HG02981 (cell line): ENCODE data around the gene MAP6.

ENCODE experiments used
- ATAC-seq: cut with Tn5 transposase; IDR thresholded peaks from one replicate; pipeline ENCODE4 v1.9.1; 2021; ENCODE audit warnings: mild to moderate bottlenecking, moderate library complexity; ENCODE audit not compliant: unreplicated experiment

The MAP6 gene

GRCh38 chr11:75554258-75555022 lies 114.4 kb downstream of the MAP6 start:
- no peak for ATAC-seq

DNA sequence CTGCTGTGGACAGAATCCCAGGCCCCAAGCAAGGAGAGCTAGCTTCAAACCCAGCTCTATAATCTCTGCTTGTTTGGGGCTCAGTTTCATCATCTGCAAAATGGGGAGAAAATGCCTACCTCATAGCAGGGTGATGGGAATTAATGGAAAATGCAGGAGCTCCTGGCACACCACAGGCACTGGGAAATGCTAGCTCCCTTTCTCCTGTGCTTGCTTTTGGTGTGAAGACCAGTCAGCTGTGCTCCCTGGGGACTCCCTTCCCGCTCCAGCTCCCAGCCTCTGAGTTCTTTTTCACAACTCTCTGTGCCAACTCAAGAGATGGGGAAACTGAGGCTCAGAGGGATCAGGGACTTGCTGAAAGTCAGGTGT lies 115.0 kb downstream of the MAP6 start:
- ATAC-seq, result no peak

DNA sequence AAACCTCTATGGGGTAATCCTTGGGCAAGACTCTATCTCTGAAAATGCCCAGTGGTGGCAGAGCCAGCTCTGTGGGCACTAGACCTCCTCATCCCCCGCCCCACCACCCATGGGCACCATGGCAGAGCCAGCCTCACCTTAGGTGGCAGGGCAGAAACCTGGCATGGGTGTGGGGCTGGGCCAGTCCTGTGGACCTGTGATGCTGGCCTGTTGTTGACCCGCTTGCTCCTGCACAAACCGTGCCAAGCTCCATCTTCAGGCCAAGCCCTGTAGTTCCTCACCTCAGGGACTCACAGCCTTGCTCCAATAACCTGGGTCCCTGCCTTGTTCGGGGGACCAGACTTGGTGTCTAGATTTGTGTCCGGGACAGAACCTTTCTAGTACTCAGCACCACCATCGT lies 115.7 kb downstream of the MAP6 start:
- ATAC-seq, result no peak

DNA sequence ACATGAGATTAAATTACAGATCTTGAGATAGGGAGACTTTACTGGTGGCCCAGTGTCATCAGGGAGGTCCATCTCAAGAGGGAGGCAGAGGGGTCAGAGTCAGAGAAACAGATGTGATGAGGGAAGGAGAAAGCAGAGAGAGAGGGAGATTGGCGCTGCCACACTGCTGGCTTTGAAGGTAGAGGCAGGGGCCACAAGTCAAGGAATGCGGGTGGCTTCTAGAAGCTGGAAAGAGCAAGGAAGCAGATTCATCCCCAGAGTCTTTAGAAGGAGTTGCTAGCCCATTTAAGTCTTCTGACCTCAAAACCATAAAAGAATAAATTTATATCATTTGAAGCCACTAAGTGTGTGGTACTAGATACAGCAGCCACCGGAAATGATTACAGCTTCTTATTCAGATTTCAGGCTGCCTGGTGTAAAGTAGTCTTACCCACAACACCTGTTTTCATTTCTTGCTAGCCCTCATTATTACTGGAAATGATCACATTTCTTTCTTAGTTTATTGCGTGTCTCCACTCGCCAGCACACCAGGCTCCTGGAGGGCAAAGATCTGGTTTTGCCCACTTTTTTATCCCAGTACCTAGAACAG lies 119.4 kb downstream of the MAP6 start:
- no peak for ATAC-seq

- ATAC-seq, result no peak
Observed at GRCh38 chr11:75548595-75549272, 120.1 kb downstream of the MAP6 start.

DNA sequence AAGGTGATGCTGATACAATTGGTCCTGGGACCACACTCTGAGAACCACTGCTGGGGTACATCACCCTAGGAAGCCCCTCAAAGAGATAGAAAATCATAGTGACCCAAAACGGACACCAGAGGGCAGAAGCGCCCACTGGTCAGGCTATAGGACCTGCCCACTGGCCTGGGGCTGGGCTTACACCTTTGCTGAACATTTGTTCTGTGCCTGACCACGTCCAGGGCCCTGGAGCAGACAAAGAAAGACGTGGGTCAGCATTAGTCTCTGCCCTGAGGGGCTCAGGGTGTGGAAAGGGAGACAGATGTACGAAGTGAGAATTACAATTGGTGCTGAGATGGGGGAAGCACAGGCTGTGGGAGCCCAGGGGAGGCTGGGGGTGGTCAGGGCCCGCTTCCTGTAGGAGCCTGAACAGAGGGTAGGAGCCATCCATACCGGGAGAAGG lies 121.2 kb downstream of the MAP6 start:
- ATAC-seq, result no peak

GRCh38 chr11:75547177-75547576 lies 121.7 kb downstream of the MAP6 start:
- no peak for ATAC-seq

DNA sequence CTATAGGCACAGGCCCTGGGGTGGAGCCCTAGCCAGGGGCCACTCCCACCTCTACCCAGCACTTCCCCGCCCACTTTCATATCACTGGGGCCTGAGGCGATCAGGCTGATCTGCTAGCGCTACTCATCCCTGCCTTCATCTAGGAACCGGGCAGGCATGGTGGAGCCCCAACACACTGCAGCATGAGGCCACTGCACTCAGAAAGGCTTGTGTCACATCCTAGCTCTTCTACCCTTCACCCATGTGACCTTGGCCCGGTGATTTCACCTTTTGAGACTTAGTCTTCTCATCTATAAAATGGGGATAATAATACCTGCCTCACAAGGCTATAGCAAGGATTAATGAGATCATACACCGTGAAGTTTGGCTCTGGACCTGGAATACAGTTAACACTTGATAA lies 125.0 kb downstream of the MAP6 start:
- ATAC-seq, result no peak

- no peak for ATAC-seq
Observed at GRCh38 chr11:75542088-75542438, 126.8 kb downstream of the MAP6 start.

DNA sequence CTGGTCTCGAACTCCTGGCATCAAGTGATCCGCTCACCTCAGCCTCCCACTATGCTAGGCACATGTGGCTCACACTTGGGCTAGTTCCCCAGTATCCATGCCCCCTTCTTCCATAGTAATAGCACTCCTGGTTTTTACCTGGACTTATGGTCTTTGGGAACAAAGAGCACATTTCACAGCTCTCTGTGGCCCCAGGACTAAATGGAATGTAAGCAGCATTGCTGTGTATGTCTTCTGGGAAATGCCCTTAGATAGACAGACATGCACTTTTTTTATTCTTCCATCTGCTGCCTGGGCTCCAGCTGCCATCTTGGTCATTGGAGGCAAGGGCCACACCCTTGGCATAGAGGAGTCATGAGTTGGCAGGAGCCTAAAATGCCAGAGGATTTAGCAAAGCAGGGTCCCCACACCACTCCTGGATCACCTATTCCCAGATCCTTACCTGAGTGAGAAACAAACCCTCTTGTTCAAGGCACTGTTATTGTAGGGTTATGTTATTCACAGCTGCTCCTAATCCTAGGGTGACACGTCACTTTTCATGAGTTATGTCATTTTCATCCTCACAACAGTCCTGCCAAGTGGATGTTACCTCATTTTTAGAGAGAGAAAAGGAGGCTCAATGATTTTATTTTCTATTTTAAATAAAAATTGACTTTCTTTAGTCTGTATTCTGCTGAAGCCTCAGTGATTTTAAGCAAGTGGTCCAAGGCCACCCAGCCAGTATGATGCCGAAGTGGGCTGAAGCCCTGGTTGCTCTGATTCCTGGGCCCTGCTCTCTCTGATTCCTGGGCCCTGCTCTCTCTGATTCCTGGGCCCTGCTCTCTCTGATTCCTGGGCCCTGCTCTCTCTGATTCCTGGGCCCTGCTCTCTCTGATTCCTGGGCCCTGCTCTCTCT lies 127.4 kb downstream of the MAP6 start:
- no peak for ATAC-seq

DNA sequence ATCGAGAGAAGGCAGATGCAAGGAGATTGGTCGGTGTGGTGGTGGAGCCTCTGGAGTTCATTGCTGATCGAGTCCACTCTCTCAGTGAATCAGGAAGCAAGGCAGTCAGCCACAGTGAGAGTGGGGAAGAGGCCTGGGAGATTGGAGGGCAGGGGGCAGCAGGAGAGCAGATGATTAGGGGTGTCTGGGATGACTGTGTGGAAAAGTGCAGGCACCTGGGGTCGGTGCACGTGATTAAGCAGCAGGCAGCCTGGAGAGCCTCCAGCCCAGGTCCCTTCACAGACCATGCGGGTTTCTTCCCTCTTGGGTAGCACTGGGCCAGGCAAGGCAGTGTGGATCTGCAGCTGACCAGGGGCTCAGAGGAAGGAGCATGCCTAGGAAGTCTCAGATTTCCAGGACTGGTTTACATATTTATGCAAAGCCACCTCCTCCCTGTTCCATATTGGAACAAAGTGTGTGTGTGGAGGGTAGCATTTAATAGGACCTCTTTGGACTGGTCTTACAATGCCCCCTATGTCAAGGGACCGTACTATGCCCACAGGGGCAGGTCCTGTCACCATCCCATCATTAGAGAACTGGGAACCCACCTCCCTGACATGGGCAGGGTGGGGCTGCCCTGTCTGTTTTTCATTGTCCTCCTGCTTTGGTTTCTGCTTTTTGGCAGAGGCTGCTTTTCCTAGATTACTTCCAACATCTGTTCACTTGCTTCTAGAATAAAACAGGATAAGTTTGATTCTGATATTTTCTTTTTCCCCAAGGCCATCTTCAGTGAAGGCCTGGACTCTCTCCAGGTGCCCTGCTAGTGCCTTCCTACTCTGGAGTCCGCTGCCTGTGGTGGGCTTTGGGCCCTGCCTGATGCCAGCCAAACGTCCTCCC lies 129.1 kb downstream of the MAP6 start:
- no peak for ATAC-seq

DNA sequence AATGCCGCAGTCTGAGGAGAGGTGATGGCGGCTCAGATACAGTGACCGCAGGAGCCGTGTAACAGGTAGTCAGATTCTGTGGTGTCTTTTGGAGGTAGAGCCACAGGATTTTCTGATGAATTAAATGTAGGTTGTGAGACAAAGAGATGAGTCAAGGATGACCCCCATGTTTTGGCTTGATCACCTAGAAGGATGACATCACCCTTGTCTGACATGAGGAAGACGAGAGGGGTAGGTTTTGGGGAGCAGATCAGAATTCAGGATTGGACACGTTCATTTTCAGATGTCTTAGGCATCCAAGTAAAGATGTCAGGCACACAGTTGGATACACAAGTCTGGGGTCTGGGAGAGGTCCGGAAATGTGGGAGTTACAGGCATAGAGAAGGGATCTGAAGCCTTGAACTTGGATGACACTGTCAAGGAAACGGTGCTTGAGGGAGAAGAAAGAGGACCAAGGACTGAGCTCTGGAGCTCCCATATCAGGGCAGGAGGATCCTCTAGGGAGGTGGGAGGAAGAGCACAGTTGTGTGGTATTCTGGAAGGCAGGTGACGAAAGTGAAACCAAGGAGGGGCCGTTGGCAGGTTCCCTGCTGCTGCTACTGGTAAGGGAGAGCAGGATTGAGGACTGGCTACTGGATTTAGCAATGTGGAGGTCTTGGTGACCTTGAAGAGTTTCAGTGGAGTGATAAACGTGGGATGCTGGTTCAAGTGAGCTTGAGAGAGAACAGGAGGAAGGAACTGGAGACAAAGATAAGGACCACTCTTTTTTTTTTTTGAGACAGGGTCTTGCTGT lies 130.5 kb downstream of the MAP6 start:
- no peak for ATAC-seq

GRCh38 chr11:75537740-75538139 lies 131.1 kb downstream of the MAP6 start:
- no peak for ATAC-seq
